Lung (tissue), 12 donors: ENCODE results near the gene FOXRED1. TPM values are rescaled to one million over a fixed set of nuclear protein-coding genes. Genes with fewer than 3 reads are reported as not detected.

Experiments
- ATAC-seq: fragments of 200-7000 bp; cut with Tn5 transposase; one replicate; pipeline ENCODE4 v1.9.1; 2020; ENCODE audit warnings: moderate number of reproducible peaks; ENCODE audit not compliant: insufficient read depth, low FRiP score
- DNase-seq, 3 donors: peaks; one replicate each; pipeline ENCODE4 v3.0.0-alpha.2; 2013 to 2017
- H3K27ac ChIP-seq, 2 donors: one replicate each; pipeline ENCODE4 v1.5.1; 2013; ENCODE audit warnings: mild to moderate bottlenecking in 2 of 2, moderate library complexity in 2 of 2, control low read depth in 1 of 2, inconsistent platforms in 1 of 2, low read depth in 1 of 2, low read length in 1 of 2
- H3K27me3 ChIP-seq, 3 donors: one replicate each; pipeline ENCODE4 v1.5.1; 2013; ENCODE audit warnings: low read length in 2 of 3; ENCODE audit not compliant: control insufficient read depth in 3 of 3, insufficient read depth in 3 of 3
- H3K36me3 ChIP-seq, 4 donors: one replicate each; pipeline ENCODE4 v1.5.1; 2013; ENCODE audit warnings: low read length in 4 of 4, mild to moderate bottlenecking in 1 of 4, moderate library complexity in 1 of 4; ENCODE audit not compliant: control insufficient read depth in 4 of 4, insufficient read depth in 4 of 4
- H3K4me1 ChIP-seq, 5 donors: one replicate each; pipeline ENCODE4 v1.5.1; 2013; ENCODE audit warnings: low read length in 5 of 5, mild to moderate bottlenecking in 2 of 5, moderate library complexity in 1 of 5; ENCODE audit not compliant: control insufficient read depth in 5 of 5, insufficient read depth in 5 of 5
- H3K4me3 ChIP-seq: one replicate; pipeline ENCODE4 v1.5.1; 2013; ENCODE audit warnings: mild to moderate bottlenecking, control low read depth, moderate library complexity
- H3K9ac ChIP-seq, 2 donors: one replicate each; pipeline ENCODE4 v1.5.1; 2013; ENCODE audit warnings: low read length in 2 of 2, control low read depth in 1 of 2; ENCODE audit not compliant: insufficient read depth in 1 of 2
- H3K9me3 ChIP-seq, 4 donors: one replicate each; pipeline ENCODE4 v1.5.1; 2013; ENCODE audit warnings: low read length in 3 of 4, mild to moderate bottlenecking in 1 of 4, moderate library complexity in 1 of 4; ENCODE audit not compliant: control insufficient read depth in 4 of 4, insufficient read depth in 3 of 4
- CTCF ChIP-seq: IDR thresholded peaks from 2 replicates; pipeline ENCODE4 v1.5.1; 2012; ENCODE audit warnings: mild to moderate bottlenecking; ENCODE audit errors: control extremely low read depth, extremely low read depth
- WGBS, 2 donors: extraction: QIAGEN DNeasy Blood & Tissue Kit; methylation state at CpG; one replicate each; pipeline ENCODE4 v1.1.7; 2013; 5-methylcytosine and 5-hydroxymethylcytosine counted together
- polyA plus RNA-seq, 2 donors: library from polyadenylated mRNA; stranded (reverse); fragments of 200-250 nt; gene quantifications; one replicate each; pipeline ENCODE4 v1.2.1, GENCODE V29; 2013
- total RNA-seq, 2 donors: library from RNA; depleted of rRNA in 1 of 2; stranded (reverse); fragments of >200 nt in 1 of 2; gene quantifications; one replicate each; pipeline ENCODE4 v1.2.1, GENCODE V29; 2014 to 2021
- donor health status: control.
- donor health status: control.
- donor health status: Bipolar disorder and iron deficiency.
- donor health status: healthy.
- donor health status: DM: yes; HTN: yes; CAD: no.

The FOXRED1 gene
- total and polyA plus RNA-seq, 4 donors, result 18.0 to 28.4 (median 20.7) TPM

DNA sequence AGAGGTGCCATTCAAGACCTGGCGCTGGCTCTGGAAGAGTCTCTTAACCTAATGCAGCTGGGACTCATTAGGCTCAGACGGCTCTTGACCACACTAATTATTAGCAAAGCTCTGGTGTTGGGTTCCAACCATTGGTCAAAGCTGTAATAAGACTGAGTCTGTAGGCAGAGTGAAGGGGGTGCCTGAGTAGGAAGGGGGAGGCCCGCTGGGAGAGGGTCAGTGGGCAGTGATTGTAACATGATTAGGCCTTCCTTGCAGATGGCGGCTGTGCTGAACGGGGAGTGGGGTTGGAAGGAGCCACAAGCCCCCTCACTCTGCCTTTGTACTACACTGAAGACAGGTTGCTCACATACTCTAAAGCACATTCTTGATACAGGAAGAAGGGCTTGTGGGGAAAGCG lies 5.5 kb upstream of the FOXRED1 start:
- H3K9me3 ChIP-seq, result no peaks in the 10 kb centered on the region
- no peak for ATAC-seq
- H3K4me1 ChIP-seq, result peaks cover 0 to 9% (median 6%) of the 10 kb centered on the region in 5 donors
- H3K36me3 ChIP-seq, result peaks cover 35 to 56% (median 43%) of the 10 kb centered on the region in 4 donors
- H3K27ac ChIP-seq, result no peak overlapping the region
- DNase-seq, result no peak
- no peak overlapping the region for H3K9ac ChIP-seq
- no peak for TF ChIP-seq CTCF
- no peak overlapping the region for H3K4me3 ChIP-seq
- H3K27me3 ChIP-seq, result no peaks in the 10 kb centered on the region
- 86 to 91% methylated on average over 6 of the region's 6 CpGs for WGBS, 2 donors

GRCh38 chr11:126265811-126266210 lies 3.1 kb upstream of the FOXRED1 start:
- TF ChIP-seq CTCF, result no peak
- peaks cover 35 to 56% (median 43%) of the 10 kb centered on the region in 4 donors for H3K36me3 ChIP-seq
- 84 to 92% methylated on average over 8 of the region's 8 CpGs for WGBS, 2 donors

GRCh38 chr11:126267650-126268049 lies 1.3 kb upstream of the FOXRED1 start:
- Histone ChIP-seq H3K4me3 (peak overlapping the region; percentile 66), H3K27ac (peak overlapping the region in 1 of 2 donors; percentile 92), H3K4me1 (peaks cover 0 to 15% (median 6%) of the 10 kb centered on the region in 5 donors), H3K27me3 (no peaks in the 10 kb centered on the region), H3K9me3 (no peaks in the 10 kb centered on the region), H3K36me3 (peaks cover 24 to 50% (median 39%) of the 10 kb centered on the region in 4 donors), H3K9ac (peak overlapping the region; percentile 60 to 95)
- 65 to 81% methylated on average over 6 of the region's 6 CpGs for WGBS, 2 donors
- TF ChIP-seq CTCF, result no peak
- DNase-seq (no peak), ATAC-seq (no peak)

More at GRCh38 chr11:126265811-126266210, 3.1 kb upstream of the FOXRED1 start:
- ATAC-seq, result no peak
- H3K4me3 ChIP-seq, result no peak overlapping the region
- H3K4me1 ChIP-seq, result peaks cover 0 to 15% (median 6%) of the 10 kb centered on the region in 5 donors
- H3K9me3 ChIP-seq, result no peaks in the 10 kb centered on the region
- no peaks in the 10 kb centered on the region for H3K27me3 ChIP-seq
- no peak overlapping the region for H3K9ac ChIP-seq
- DNase-seq, result peak in 1 of 3 donors; percentile 14
- H3K27ac ChIP-seq, result no peak overlapping the region

DNA sequence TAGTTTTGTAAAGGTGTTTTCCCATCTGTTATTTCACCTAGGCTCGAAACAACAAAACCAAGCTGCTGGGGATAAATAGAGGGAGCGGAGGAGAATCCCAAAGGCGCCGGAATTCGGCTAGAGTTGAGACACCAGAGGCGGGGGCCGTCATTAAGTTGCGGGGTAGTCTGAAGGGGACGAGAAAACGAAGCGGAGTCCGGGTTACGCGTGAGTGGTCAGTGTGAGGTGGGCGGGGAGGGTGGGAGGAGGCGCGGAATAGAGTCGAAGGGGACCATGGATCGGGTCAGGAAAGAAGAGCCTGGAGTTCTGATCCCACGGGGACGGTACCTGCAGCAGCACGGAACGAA lies 620 bp upstream of the FOXRED1 start:
- Histone ChIP-seq H3K9me3 (no peaks in the 10 kb centered on the region), H3K36me3 (peaks cover 22 to 49% (median 38%) of the 10 kb centered on the region in 4 donors), H3K27me3 (no peaks in the 10 kb centered on the region), H3K4me1 (peaks cover 0 to 15% (median 6%) of the 10 kb centered on the region in 5 donors), H3K27ac (peak overlapping the region; percentile 91 to 92), H3K9ac (peak overlapping the region; percentile 60 to 95), H3K4me3 (peak overlapping the region; percentile 66)
- TF ChIP-seq CTCF, result no peak
- WGBS, 2 donors, result 0% methylated on average over 23 of the region's 23 CpGs
- ATAC-seq, result peak; percentile 9
- no peak for DNase-seq
